ENCODE data around the gene G0S2.

DNA sequence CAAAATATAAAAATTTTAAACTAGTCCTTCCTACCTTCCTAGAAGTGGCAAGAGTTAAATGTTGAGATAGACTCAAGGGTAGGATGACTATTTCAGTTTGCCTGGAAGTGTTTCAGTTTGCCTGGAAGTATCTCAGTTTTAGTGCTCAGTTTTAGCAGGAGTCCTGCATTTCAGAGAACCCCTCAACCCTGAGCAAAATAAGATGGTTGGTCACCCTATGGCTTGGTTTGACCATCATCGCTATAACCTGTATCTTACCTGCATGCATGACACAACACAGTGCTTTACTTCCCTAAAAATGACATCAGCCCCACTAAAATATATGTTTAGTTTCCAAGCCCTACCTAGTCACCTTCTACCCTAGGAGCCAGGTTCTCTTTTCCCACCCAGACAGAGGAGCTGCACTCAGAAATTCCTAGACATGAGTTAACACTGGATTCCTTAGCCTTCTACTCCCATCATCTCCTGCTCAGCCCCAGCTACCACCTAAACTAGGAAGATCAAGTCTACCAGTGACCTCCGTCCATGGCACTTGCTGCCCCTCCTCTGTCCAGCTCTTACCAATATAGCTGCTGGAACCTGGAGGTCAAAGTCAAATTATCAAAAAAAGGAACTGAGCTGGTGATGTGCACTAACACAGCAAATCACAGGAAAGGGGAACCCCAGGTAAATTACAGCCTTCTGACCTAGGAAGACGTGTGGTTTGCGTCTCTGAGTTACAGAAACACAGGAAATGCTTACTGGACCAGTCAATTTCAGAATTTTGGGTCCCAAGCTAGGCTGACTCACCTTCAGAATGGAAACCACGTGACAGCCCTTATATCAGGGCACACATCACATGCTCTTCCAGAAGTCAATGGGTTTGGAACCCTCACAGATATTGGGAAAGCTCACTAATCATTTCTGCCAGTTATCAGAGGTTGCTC lies 2.2 kb upstream of the G0S2 start:
- TF ChIP-seq EP300 (IDR thresholded peaks at IDR 0.05), result no peak
- TF ChIP-seq, protein P1, sequence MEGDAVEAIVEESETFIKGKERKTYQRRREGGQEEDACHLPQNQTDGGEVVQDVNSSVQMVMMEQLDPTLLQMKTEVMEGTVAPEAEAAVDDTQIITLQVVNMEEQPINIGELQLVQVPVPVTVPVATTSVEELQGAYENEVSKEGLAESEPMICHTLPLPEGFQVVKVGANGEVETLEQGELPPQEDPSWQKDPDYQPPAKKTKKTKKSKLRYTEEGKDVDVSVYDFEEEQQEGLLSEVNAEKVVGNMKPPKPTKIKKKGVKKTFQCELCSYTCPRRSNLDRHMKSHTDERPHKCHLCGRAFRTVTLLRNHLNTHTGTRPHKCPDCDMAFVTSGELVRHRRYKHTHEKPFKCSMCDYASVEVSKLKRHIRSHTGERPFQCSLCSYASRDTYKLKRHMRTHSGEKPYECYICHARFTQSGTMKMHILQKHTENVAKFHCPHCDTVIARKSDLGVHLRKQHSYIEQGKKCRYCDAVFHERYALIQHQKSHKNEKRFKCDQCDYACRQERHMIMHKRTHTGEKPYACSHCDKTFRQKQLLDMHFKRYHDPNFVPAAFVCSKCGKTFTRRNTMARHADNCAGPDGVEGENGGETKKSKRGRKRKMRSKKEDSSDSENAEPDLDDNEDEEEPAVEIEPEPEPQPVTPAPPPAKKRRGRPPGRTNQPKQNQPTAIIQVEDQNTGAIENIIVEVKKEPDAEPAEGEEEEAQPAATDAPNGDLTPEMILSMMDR (IDR thresholded peaks at IDR 0.05), result no peak

All from gastroesophageal sphincter (tissue), 3 donors.